COLO829 (cell line): ENCODE data around the gene P3H2.
"Not testable (repeated sequence)": the region's sequence is repeated elsewhere in the genome, so short reads cannot be mapped to it uniquely, and the experiment has no call there.

Experiments
- DNase-seq: peaks from one replicate; pipeline ENCODE4 v3.0.0; 2012; ENCODE audit warnings: low spot score

P3H2 gene

GRCh38 chr3:189981668-189982067 lies 139.0 kb downstream of the P3H2 start:
- peak; percentile 54 for DNase-seq

- DNase-seq = no peak
Measured at GRCh38 chr3:189978753-189979152, 141.9 kb downstream of the P3H2 start.

DNA sequence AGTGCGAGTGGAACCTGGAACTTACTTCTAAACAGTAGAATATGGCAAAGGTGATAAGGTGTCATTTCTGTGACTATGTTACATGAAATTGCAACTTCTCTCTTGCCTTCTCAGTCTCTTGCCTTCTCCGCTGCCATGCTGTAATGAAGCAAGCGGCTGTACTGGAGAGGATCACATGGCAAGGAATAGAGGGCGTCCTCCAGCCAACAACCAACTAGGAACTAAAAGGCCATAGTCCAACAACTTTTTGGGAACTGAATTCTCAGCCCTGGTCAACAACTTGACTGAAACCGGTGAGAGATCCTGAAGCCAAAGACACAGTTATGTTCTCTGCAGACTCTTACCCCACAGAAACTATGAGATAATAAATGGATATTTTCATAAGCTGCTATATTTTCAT lies 143.5 kb downstream of the P3H2 start:
- no peak for DNase-seq

DNA sequence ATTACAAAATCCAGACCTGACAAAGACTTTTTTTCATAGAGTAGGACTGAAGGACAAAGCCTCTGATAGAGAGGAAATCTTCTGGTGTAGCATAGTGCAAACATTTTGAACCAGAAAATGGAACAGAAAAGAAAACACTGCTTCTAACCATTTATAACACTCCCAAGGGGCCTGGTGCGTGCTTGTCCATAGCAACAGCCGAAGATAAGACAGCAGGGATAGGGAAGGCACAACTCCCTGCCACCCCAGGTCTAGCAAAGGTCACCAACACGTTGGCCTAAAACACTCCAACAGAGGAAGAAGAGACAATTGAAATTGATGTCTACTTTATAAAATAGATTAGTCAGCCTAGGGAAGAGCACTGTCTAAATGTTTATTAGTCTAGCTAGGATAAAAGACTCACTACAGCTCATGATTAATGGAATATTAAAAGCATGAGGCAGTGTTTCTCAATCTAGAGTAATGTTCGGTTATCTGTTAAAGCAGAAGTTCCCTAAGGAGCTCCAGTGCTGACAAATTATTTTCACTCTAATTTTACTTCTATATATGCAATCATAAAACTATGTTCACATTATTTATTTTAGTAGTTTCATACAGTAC lies 145.2 kb downstream of the P3H2 start:
- no peak for DNase-seq

- no peak for DNase-seq
Measured at GRCh38 chr3:189974359-189974758, 146.3 kb downstream of the P3H2 start.

GRCh38 chr3:189967254-189967865 lies 153.3 kb downstream of the P3H2 start:
- peak; percentile 68 for DNase-seq

GRCh38 chr3:189966843-189967242 lies 153.9 kb downstream of the P3H2 start:
- DNase-seq = no peak

GRCh38 chr3:189964623-189965332 lies 155.9 kb downstream of the P3H2 start:
- DNase-seq = no peak

- DNase-seq = peak; percentile 74
Measured at GRCh38 chr3:189962466-189962865, 158.2 kb downstream of the P3H2 start.

- peak; percentile 92 for DNase-seq
Measured at GRCh38 chr3:189961522-189962161, 159.1 kb downstream of the P3H2 start.

DNA sequence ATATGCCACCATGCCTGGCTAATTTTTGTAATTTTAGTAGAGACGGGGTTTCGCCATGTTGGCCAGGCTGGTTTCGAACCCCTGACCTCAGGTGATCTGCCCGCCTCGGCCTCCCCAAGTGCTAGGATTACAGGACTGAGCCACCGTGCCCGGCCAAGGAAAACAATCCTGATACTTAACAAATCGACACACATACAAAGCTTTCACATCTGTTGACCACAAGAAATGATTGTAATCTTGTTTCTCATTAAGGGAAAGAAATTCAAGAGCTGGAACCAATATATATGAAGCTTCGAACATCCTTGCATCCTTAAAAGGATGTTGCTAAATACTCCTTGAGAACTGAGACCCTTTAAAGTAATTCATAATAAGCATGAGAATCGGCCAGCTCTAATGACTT lies 159.6 kb downstream of the P3H2 start:
- not testable (repeated sequence) for DNase-seq

DNA sequence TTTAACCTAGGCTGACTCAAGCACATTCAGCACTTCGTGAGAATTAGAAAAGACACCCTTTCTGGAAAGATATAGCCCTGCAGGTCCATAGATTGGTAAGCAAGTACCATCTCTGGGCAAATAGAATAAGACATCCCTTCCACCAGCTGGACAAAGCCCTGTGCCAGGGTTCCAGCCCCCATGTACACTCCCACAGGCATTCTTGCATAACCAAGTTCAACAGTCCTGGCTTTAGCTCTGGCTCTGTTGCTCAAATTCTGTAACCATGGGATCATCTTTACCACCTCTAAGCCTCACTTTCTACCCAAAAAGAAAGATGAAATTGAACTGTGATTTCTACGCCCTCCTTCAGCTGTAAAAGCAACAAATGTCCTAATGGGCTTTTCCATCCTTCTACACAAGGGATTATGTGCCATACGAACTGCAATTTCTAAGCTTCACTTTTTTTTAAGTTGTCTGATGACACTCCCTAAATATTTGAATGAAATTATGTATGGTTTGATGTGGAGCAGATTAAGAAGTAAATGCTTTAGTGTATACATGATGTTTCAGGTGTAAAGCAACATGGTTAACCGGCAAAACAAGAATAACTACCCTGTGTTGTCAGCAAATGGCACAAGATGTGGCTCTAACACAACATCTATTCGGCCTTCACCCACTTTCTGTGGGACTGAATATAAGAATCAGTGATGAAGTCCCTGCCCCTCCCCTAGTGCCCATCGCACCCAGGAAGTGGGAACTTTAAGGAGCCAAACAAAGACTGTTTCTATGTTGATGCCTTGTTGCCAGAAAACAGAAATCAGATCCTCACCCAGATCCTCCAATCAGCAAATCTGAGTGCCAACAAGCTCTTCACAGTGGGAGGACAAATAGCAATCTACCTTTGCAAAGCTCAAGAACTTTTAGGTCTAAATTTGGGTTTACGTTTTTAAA lies 165.7 kb downstream of the P3H2 start:
- DNase-seq = no peak

DNA sequence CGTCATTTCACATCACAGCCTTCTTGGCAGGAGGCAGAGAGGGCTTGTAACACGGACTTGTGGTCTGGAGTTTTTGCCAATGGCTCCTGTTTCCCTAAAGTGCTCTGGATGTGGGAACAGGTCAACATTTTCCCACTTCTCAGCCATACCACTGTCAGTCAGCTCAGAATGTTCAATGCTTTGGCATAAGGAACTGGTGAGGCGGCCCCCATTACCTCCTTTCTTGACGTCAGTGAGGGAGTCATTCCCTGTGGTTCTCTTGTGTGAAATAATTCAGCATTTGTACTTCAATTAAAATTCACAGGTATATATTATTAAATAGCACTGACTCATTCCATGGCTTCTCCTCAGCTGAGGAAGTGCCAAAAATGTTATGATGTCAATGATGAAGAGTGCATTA lies 167.1 kb downstream of the P3H2 start:
- no peak for DNase-seq

DNA sequence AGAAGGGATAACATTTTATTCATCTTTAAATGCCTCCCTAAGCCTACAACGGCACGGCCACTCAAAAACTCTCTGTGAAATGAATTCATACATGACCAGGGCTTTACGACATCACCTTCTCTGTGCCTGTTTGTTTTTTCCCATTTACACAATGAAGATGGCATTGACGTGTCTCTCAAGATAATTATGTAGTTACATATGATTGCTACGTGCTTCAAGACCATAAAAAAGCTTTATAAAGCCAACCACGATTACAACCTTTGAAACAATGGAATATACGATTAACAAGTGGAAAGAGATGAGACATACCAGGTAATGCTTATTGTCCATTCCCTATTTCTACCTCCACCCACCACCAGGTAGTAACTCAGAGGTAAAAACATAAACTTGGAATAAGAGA lies 168.4 kb downstream of the P3H2 start:
- DNase-seq = no peak

DNA sequence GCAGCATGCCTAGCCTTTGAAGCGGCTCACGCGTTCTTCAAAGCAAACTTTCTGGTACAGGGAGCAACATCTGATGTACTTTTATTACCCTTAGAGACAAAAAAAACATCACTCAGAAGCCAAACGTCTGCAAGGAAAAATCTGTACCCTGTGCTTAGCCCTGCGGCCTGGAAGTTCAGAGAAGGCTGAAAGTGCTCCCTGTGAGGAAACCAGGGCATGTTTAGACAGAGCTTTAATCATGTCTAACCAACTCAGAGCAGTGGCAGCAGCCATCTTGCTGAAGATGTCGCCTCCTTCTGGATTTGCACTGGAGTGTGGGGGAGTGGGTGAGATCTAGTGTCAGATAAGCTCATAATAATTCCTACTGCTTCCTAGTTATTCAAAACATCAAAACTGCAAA lies 170.4 kb downstream of the P3H2 start:
- DNase-seq = no peak

DNA sequence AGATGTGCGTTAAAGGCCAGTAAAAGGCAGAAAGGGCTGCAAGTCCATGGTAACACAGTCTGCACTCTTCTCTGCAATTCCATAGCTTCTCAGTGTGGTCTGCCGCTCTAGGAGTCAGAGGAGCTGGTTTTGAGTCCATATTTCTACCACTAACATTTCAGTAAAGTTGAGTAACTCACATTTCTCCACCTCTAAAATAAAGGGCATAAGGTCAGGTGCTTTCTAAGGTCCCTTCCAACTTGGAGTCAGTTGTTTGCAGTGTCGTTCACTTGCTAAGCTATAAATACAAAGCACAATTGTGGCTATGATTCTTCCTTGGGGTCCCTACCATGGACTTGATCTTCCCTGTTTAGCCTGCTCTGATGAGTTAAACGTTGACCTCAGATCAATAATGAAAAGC lies 171.1 kb downstream of the P3H2 start:
- DNase-seq = no peak

GRCh38 chr3:189948724-189949045 lies 172.0 kb downstream of the P3H2 start:
- no peak for DNase-seq

GRCh38 chr3:189947948-189948723 lies 172.6 kb downstream of the P3H2 start:
- no peak for DNase-seq

DNA sequence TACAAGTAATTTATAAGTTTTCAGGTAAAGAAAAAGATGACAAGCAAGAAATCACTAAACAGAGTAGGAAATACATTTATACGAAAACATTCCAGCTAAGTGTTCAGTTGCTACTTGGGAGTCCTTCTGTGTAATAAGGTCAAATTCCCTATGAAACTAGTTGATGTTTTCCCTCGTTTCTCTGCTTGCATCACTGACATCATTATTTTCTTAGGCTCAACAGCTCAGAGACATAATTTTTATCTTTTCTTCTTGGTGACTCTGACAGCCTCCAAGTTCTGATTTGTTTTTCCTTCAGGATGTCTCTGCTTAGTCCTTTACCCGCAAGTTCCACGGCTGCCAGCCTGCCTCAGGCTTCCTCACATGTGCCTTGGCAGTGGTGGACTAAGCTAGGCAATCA lies 173.6 kb downstream of the P3H2 start:
- no peak for DNase-seq

- DNase-seq = no peak
Measured at GRCh38 chr3:189945935-189946709, 174.6 kb downstream of the P3H2 start.
